SHP77 treated with DMSO at 0.1 percent for 48 hours (cell line): ENCODE measurements around the gene FAM83D.
"Not testable (repeated sequence)": the region's sequence is repeated elsewhere in the genome, so short reads cannot be mapped to it uniquely, and the experiment has no call there.

Experiments
- DNase-seq: peaks from one replicate; lab custom pipeline; 2025; lab: John Stamatoyannopoulos, UW

FAM83D gene

GRCh38 chr20:38965264-38965663 is 39.0 kb downstream of the FAM83D start:
- no peak for DNase-seq

- no peak for DNase-seq
Observed at GRCh38 chr20:38968090-38968489, 41.9 kb downstream of the FAM83D start.

GRCh38 chr20:38969708-38970107 is 43.5 kb downstream of the FAM83D start:
- DNase-seq, result no peak

GRCh38 chr20:38970302-38970701 is 44.1 kb downstream of the FAM83D start:
- DNase-seq, result no peak

- DNase-seq, result no peak
Observed at GRCh38 chr20:38973107-38973506, 46.9 kb downstream of the FAM83D start.

- DNase-seq, result no peak
Observed at GRCh38 chr20:38973645-38974044, 47.4 kb downstream of the FAM83D start.

GRCh38 chr20:38975539-38976120 is 49.4 kb downstream of the FAM83D start:
- DNase-seq, result no peak

- DNase-seq, result no peak
Observed at GRCh38 chr20:38979434-38979833, 53.2 kb downstream of the FAM83D start.

GRCh38 chr20:38979842-38980241 is 53.6 kb downstream of the FAM83D start:
- no peak for DNase-seq

- DNase-seq, result no peak
Observed at GRCh38 chr20:38982291-38982690, 56.1 kb downstream of the FAM83D start.

- DNase-seq, result no peak
Observed at GRCh38 chr20:38985060-38985459, 58.8 kb downstream of the FAM83D start.

GRCh38 chr20:38985603-38986170 is 59.5 kb downstream of the FAM83D start:
- no peak for DNase-seq

- DNase-seq, result no peak
Observed at GRCh38 chr20:38986663-38987062, 60.4 kb downstream of the FAM83D start.

- no peak for DNase-seq
Observed at GRCh38 chr20:38987777-38988176, 61.6 kb downstream of the FAM83D start.

- DNase-seq, result no peak
Observed at GRCh38 chr20:38990728-38991127, 64.5 kb downstream of the FAM83D start.

GRCh38 chr20:38991814-38992704 is 65.8 kb downstream of the FAM83D start:
- DNase-seq, result no peak

- DNase-seq, result no peak
Observed at GRCh38 chr20:38995536-38996044, 69.4 kb downstream of the FAM83D start.

- DNase-seq, result not testable (repeated sequence)
Observed at GRCh38 chr20:38996866-38997265, 70.6 kb downstream of the FAM83D start.

- no peak for DNase-seq
Observed at GRCh38 chr20:38997622-38998021, 71.4 kb downstream of the FAM83D start.

- no peak for DNase-seq
Observed at GRCh38 chr20:38999217-38999616, 73.0 kb downstream of the FAM83D start.

GRCh38 chr20:38999965-39000910 is 74.0 kb downstream of the FAM83D start:
- DNase-seq, result no peak
